ENCODE data around the gene PRSS48. TPM values are rescaled to one million over a fixed set of nuclear protein-coding genes. Genes with fewer than 3 reads are reported as not detected.

Gene PRSS48
- total and polyA plus RNA-seq, 2 of the 4 experiments (the other 2 are of a cell fraction): not detected

GRCh38 chr4:151319490-151319889 is 42.5 kb downstream of the PRSS48 start:
- Histone ChIP-seq H3K27ac (ENCODE audit: insufficient read depth, low read length) (no peak overlapping the region), H4K91ac (ENCODE audit: insufficient read depth, low read depth, low read length) (no peak overlapping the region), H3K4ac (ENCODE audit: low read depth, low read length) (no peak overlapping the region), H3K14ac (replicated peaks; ENCODE audit: low read depth, low read length) (no peak overlapping the region), H2AK9ac (replicated peaks; ENCODE audit: low read depth, low read length, poor library complexity) (no peak overlapping the region), H3K27me3 (ENCODE audit: control insufficient read depth, insufficient read depth, low read length) (no peaks in the 10 kb centered on the region; the same call in 1 of the 2 replicates), H3K9me3 (ENCODE audit: control insufficient read depth, insufficient read depth, low read length) (no peaks in the 10 kb centered on the region), H4K5ac (ENCODE audit: low read depth, low read length) (no peak overlapping the region), H2AFZ (replicated peaks; ENCODE audit: low read length, poor library complexity) (no peak overlapping the region), H2AK5ac (ENCODE audit: low read depth, low read length) (no peak overlapping the region), H2BK120ac (ENCODE audit: low read depth, low read length) (no peak overlapping the region), H3K4me1 (ENCODE audit: control insufficient read depth, insufficient read depth, low read length) (peaks cover 4% of the 10 kb centered on the region), H3K23ac (ENCODE audit: low read depth, low read length) (no peak overlapping the region), H3K18ac (ENCODE audit: low read depth, low read length) (no peak overlapping the region), H2BK5ac (ENCODE audit: low read depth, low read length, poor library complexity, severe bottlenecking) (no peak overlapping the region), H3K36me3 (ENCODE audit: control insufficient read depth, insufficient read depth, low read length) (no peaks in the 10 kb centered on the region), H2BK15ac (ENCODE audit: low read depth, low read length) (no peak overlapping the region), H2BK20ac (ENCODE audit: low read depth, low read length) (no peak overlapping the region), H3K79me1 (ENCODE audit: low read depth in 1 of 2, low read length in 2 of 2) (peaks cover under 1 to 6% of the 10 kb centered on the region in 2 experiments; a peak in 2 of 4 replicates), H4K20me1 (ENCODE audit: insufficient read depth, low read length) (no peaks in the 10 kb centered on the region), H3K9ac (ENCODE audit: low read depth, low read length) (no peak overlapping the region), H3K4me3 (ENCODE audit: insufficient read depth, low read depth, low read length) (no peak overlapping the region), H4K8ac (ENCODE audit: low read depth in 2 of 2, low read length in 2 of 2) (no peak overlapping the region), H3K4me2 (ENCODE audit: low read depth, low read length) (no peak overlapping the region), H3K9me1 (ENCODE audit: insufficient read depth, low read length) (peaks cover 3% of the 10 kb centered on the region), H3K56ac (ENCODE audit: extremely low read depth, insufficient read depth, low read length) (no peak overlapping the region)
- DNase-seq (no peak), ATAC-seq (ENCODE audit: low read depth) (no peak)
- no CpG with 5 or more reads among the region's 1 CpG for WGBS, 2 experiments (ENCODE audit: extremely low coverage in 2 of 2, insufficient read length in 1 of 2)
- CTCF ChIA-PET: no interaction called here
- no peak for TF ChIP-seq BHLHE40 (IDR thresholded peaks at IDR 0.05; ENCODE audit: low read depth, low read length)
- no peak for TF ChIP-seq SMC3 (IDR thresholded peaks at IDR 0.05; ENCODE audit: low read depth, low read length)
- TF ChIP-seq CEBPB (IDR thresholded peaks at IDR 0.05; ENCODE audit: low read depth, low read length): no peak
- no peak for TF ChIP-seq RFX5 (IDR thresholded peaks at IDR 0.05; ENCODE audit: low read depth, low read length)
- POLR2A ChIA-PET (ENCODE audit: unreplicated experiment): no interaction called here
- intact Hi-C loops (cut with micrococcal nuclease) (no loop called here), dilution Hi-C loops (cut with HindIII; ENCODE audit: low sequenced_read_pairs, unreplicated experiment) (no loop called here), in situ Hi-C loops (cut with MboI; ENCODE audit: low sequenced_read_pairs) (no loop called here)
- BruUV-seq (replicated peaks): no TSS peak

Data from IMR-90 (cell line).